Stimulated activated CD4-positive, alpha-beta T cell treated with anti-CD3 and anti-CD28 coated beads, Interleukin-4, amount 100 ng/mL, for 4 hours (primary cell): ENCODE measurements around the gene XIST.
"Not testable (repeated sequence)": the region's sequence is repeated elsewhere in the genome, so short reads cannot be mapped to it uniquely, and the experiment has no call there.

Experiments
- DNase-seq, 2 experiments: peaks; one replicate each; pipeline ENCODE4 v3.0.0-alpha.2; 2020

The XIST gene

GRCh38 chrX:73838123-73838522, 14.4 kb downstream of the XIST start:
- DNase-seq: no peak

- DNase-seq: no peak
Observed at GRCh38 chrX:73836956-73837477, 15.5 kb downstream of the XIST start.

DNA sequence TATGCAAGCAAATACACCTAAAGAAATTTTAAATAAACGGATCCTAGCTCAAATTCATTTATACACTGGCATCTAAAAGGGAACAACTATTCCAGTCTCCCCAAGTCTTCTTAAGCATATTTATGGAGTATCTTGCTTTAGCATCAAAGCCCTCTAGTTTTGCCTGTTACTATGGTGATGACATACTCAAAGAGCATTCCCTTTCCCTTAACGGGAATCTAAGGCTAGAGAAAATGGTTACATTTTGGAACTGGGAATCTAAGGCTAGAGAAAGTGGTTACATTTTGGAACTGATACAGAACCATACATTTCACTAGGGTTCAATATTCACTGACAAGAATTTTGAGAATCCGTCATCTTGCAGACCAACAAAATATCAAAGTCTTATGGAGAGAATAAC, 18.3 kb downstream of the XIST start:
- no peak for DNase-seq

DNA sequence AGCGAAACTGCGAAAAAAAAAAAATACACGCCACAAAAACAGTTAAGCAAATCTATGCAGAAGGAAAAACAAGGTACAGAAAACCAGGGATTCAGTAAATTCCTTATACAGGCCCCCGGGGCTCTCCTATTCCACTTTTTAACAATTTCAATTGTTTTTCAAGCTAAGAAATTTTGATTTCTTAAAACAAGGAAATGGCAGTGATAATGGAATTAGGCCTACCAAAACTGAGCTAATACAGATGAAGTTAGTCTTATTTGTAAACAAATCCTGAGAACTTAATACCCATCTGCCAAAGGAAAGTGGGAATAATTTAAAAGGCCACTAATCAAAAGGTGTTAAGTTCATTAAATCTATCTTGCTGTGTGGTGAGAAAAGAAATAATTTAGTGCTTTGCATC, 20.2 kb downstream of the XIST start:
- DNase-seq: no peak

DNA sequence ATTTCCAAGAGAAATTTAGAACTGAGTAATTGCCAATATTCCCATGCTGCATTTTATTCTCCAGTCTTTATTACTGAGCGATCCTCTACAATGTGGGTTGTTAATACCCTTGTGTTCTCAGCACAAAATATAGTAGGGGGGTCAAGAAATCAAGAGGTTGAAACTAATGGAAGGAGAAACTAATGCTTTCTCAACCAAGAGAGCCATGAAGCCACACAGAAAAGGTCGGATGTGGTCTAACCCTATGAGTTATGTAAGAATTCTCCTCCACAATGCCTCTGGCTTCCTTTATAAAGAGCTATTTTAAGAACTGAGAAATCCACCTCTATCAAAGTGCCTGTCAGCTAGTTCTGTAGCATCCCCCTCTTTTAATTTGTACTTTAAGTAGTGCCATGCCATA, 21.0 kb downstream of the XIST start:
- no peak for DNase-seq

GRCh38 chrX:73830489-73831414, 21.8 kb downstream of the XIST start:
- no peak for DNase-seq

GRCh38 chrX:73829890-73830466, 22.5 kb downstream of the XIST start:
- DNase-seq: no peak

- DNase-seq: no peak
Observed at GRCh38 chrX:73828080-73828720, 24.3 kb downstream of the XIST start.

GRCh38 chrX:73827406-73827805, 25.1 kb downstream of the XIST start:
- DNase-seq: no peak

- no peak for DNase-seq
Observed at GRCh38 chrX:73826996-73827395, 25.5 kb downstream of the XIST start.

GRCh38 chrX:73825569-73825968, 26.9 kb downstream of the XIST start:
- no peak for DNase-seq

DNA sequence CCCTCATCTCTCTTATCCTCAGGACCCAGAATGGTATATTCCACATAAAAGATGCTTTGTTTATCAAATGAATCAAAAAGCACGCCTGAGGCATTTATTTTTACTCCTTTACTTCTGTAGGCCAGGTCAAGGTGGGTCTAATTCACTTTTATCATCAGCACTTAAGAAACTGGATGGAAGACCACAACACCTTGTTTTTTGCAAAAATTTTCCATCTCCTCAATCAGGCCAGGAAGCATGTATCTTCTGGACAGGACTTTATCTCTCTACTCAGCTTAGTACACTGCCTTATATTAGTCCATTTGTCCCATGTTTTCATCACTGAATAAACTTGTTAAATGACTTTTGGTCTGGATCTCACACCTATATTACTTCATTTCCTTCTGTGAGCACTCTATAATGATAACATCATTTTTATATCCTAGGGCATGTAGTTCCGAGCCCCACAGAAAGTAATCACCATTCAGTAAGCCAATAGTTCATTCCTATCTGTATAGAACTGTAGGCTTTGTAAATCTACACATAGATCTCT, 29.0 kb downstream of the XIST start:
- DNase-seq: no peak

GRCh38 chrX:73822775-73823174, 29.7 kb downstream of the XIST start:
- DNase-seq: no peak

- no peak for DNase-seq
Observed at GRCh38 chrX:73821921-73822559, 30.5 kb downstream of the XIST start.

GRCh38 chrX:73819864-73820558, 32.5 kb downstream of the XIST start:
- not testable (repeated sequence) for DNase-seq

DNA sequence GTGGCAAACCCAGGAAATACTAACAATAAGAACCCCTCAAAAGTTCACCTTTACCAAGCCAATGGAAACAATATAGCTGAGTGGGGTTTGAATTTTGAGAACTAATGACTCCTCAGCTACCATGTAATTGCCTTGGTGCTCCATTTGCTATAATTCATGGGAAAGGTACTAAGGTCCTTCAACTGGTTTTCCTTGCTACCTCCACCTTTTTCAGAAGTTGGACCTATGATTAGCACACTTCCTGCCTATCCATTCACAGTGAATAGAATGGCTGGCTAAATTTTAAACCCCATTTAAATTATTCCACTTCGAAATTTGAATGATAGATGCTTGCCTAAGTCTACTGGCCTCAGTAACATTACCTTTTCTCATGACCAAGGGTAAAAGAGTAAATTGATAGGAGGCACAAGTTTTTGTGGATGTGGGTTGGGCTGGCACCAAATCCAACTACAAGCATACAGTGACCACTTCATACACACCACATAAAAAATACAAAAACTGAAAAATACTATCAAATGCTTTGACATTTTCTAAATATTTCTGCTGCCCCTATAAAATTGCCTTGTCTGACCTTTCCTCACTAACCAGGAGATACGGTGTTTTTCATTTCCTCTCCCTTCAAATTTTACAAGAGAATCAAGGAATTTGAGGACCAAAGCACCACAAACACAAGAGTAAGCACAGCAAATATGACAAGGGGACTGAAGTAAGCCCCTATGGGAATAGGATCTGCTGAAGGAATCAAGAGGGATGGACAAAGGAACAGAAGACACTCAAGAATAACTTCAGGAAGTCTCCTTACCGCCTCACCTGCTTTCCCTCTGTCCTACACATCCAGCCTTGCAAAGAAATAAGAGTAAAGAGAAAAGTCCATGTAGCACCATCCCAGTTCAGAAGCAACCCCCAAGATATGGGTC, 34.1 kb downstream of the XIST start:
- no peak for DNase-seq

DNA sequence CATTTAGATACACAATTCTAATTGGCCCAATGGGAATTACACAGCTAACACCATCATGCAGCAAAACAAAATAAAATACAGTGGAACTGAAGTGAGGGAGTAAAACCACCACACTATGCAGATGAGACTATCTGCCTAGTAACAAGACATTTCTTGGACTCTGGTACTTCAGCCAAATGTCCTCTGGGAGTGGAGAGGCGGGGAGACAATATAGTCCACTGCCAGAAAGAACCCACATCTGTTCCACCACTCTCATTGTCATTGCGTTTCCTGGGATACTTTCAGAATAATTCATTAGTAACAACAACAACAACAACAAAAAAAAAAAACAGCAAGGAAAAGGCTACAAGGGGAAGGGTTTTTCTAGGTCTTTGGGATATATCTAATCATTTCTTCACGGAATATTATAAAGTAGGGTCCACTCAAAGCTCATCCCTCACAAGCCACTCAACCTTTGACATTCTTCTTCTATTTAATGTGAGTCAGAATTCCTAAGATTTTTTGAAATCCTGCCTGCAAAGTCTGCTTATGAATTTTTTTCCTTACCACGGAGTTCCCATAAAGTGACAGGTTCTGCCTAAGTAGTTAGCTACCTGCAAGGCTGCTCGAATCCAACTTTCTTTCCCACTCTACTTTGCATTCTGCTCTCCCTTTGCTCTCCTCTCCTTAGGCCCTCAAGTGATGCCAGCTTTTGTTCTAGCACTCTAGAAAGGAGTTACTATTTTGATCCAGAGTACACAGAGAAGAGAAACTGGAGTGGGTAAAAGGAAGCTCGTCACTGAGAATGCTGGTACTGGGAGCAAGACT, 34.9 kb downstream of the XIST start:
- DNase-seq: no peak

- no peak for DNase-seq
Observed at GRCh38 chrX:73812256-73812655, 40.3 kb downstream of the XIST start.

GRCh38 chrX:73804109-73804508, 48.4 kb downstream of the XIST start:
- not testable (repeated sequence) for DNase-seq

DNA sequence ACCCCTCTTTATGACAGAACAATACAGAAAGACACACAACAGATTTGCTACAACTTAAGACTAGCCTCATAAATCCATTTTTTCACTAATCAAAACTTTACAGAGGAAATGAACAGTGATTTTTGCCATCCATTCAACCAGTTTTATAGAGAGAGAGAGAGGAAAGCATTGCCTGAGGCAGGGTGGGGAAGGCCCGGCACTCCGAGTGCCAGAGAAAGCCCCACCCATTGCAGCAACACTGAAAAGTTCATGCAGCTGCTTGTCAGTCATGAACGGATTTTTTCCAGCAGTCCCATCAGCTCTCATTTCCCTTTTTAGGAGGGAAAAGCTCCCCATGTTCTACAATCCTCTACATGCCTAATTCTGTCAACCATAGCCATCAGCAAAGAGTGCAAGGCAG, 52.6 kb downstream of the XIST start:
- no peak for DNase-seq
